CD4-positive, alpha-beta T cell treated with Interferon alpha-2 for 1 hour (primary cell): ENCODE results near the gene BCL7C.
A peak's percentile ranks its signal among the peaks of the same experiment; 100 is the strongest.
"Not testable (repeated sequence)": the region's sequence is repeated elsewhere in the genome, so short reads cannot be mapped to it uniquely, and the experiment has no call there.

Source experiments
- DNase-seq, 2 donors: peaks; one replicate each; pipeline ENCODE4 v3.0.0-alpha.2; 2020 to 2022

BCL7C gene

DNA sequence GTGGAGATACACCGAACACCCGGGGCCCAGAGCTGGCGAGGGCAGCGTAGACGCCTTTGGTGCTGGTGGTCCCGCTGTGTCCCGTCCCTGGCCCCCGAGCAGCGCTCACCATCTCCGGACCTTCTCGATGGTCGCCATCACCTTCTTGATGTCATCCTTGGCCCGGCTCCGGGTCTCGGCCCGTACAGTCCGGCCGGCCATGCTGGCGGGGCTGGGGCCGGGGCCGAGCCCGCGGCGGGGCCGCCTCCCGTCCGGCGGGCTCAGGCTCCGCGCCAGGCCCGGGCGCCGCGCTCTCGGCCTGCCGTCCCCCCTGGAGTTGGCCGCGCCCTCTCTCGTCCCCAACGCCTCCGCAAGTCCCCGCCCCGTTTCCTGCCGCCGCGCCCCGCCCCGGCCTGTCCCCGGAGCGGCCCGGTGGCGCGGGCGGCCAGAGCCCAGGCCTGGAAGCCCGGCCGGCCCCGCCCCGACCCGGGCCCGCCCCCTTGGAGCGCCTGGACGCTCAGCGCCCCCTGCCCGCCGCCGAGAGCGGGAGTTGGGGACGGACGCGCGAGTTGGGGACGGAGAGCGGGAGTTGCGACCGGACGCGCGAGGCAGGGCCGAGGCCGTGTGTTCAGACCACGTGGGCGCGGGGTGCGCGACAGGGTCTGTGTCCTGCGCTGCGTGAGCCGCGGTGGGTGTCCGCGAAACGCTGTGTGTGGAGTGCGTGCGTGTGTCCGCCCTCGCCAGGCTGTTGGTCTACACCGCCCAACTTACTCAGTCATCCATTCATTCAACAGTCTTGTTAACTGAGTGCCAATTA, at the start of gene BCL7C:
TSS of gene BCL7C (minus strand) at position 334 of the 796 bp plus-strand sequence. CDS start at position 201, 133 bp downstream.
- DNase-seq = peak; percentile 81 to 88

DNA sequence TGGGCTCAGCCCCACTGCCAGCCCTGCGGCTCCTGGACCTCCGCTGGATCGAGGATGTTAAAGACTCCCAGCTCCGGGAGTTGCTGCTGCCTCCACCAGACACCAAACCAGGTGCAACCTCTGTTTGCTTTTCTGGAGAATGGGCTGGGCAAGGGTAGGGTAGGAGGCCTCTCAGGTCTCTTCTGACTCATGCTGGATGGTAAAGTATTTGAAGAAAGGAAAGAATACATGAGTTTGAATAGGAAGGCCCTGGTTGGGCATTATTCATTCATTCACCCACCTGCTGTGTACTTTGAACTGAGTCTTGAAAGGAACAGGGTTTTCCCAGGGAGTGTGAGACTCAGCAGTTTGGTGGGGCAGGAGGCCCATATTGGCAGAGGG, 48.5 kb upstream of the BCL7C start:
- DNase-seq = no peak

DNA sequence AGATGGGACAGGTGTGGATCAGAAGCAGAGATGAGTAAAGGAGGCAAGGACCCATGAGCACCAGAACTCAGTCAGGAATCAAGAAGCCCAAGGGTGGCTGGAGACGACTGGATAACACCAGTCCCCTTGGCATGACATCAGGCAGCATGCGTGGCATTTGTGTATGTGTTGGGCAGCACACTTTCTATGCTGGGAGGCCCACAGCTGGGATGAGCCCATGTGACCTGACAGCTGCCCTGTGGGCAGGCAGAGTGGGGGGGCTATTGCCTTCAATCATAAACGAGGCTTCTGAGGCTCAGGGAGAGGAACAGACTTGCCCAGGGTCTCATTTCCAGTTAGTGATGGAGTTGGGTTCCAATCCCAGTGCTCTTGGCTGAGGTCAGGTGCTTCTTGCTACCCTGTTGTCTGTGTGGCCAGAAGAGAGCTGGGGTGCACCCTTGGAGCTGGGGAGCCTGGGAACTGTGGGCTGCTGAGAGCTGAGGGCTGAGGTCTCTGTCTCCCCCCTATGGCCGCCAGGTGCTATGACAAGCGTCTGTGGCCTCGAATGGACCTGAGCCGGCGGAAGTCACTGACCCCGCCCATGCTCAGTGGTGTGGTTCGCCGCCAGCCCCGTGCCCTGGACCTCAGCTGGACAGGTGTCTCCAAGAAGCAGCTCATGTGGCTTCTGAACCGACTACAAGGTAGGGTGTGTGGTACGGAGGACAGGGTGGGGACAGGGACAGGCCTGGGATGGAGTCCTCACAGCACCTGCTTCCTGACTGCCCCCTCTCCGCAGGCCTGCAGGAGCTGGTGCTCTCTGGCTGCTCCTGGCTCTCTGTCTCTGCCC, 47.9 kb upstream of the BCL7C start:
- peak; percentile 74 to 78 for DNase-seq

DNA sequence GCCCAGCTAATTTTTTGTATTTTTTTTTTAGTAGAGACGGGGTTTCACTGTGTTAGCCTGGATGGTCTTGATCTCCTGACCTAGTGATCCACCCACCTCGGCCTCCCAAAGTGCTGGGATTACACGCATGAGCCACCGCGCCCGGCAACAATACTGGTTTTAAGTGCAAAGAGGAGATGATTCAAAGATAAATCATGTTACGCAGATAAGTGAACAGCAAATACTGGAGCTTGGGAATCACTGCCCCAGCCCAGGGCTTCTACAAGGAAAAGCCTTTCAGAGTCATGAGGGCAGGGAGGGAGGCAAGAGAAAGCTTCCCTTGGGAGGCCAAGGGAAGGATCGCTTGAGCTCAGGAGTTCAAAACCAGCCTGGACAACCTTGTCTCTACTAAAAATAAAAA, 45.7 kb upstream of the BCL7C start:
- not testable (repeated sequence) for DNase-seq

DNA sequence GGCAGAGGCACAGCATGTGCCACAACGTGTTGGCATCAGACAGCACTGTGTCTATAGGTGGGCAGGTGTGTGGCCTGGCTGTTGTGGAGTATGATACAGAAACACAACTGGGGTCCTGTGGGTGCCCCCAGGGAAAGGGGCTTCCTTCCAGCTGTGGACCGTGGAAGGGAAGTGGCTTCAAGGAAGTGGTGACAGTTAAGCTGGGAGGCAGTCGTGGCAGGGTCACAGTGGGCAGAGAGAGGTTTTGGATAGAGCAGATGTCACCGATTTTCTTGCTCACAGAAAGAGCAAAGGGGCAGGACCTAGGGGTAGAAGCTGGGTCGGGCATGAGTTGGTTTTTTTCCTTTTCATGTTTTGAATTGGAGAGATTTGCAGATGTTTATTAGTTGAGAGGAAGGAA, 43.8 kb upstream of the BCL7C start:
- no peak for DNase-seq

DNA sequence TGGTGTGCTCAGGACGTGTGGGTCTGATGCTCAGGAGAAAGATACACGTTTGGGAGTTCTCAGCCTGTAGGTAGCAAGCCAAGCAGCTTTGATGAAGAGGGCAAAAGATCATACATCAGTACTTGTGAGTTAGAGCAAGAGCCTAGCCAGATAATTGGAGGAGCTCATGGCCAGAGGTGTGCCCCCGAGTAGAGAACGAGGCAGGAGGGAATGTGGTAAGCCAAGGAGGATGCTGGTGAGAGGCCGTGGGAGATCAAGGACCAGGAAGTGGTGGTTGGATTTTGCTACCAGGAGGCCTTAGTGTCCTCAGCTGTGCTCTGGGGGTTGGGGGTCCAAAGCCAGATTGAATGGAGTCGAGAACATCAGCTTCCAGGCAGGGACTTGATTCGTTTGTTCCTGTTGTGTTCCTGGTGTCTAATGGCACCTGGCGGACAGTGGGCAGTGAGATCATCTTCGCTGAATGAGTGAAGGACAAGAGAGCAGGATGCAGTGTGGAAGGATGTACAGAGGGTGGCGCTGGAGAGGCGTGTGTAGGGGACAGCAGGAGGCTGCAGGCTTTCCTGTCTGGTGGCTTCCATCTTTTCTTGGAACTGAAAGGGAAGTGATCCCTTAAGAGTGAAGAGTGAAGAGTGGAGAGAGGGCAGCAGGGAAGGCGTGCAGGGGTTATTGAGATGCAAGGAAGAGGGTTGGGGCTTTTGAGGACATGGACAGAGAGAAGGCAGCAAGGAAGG, 41.1 kb upstream of the BCL7C start:
- DNase-seq = peak in 1 of 2 donors; percentile 33

DNA sequence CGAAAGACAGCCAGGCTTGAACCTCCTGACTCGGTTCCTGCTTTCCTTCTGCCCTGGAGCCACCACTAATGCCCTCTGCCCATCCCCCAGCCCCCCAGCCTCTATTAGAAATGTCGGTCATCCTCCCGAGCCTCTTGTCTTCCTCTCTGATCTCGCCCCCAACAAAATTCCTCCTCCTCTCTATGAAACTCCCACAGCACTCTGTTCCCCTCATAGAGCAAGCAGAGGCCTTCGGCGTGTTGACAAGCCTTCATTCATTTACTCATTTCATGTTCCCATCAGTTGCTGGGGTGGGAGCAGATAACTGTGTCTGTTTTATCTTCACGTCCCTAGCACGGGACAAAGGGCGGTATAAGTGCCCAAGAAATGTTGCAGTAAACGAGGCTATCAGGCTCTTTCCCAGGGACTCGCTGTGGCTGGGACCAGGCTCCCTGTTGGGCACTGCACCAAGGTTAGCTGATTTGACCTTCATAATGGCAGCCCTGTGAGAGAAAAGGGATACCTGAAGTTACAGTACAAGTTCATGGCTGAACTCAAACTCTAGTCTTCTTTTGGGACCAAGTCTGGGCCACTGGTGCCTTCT, 37.3 kb upstream of the BCL7C start:
- no peak for DNase-seq

DNA sequence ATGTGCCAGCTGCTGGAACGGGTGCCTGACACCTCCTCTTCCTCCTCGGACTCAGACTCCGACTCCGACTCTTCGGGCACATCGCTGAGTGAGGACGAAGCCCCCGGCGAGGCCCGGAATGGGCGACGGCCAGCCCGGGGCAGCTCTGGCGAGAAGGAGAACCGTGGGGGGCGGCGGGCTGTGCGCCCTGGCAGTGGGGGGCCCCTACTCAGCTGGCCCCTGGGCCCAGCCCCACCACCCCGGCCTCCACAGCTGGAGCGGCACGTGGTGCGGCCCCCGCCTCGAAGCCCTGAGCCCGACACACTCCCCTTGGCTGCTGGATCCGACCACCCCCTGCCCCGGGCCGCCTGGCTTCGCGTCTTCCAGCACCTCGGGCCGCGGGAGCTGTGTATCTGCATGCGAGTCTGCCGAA, 36.3 kb upstream of the BCL7C start:
- DNase-seq = no peak

DNA sequence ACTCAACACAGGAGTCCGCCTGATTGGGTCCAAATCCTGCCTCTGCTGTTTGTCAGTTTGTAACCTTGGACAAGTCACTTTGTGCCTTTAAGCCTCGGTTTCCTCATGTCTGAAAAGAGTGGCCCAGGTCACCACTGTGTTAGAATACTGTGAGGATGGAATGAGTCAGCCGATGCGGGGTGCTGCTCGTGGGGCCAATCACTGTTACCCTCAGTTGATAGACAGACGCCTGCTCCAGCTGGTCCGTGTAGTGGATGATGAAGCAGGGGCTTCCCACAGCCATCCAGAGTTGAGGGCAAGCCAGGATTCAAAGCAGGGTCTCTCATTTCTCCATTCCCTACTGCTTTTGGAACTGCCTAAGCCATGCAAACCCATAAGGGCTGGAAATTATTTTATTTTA, 35.3 kb upstream of the BCL7C start:
- DNase-seq = no peak

DNA sequence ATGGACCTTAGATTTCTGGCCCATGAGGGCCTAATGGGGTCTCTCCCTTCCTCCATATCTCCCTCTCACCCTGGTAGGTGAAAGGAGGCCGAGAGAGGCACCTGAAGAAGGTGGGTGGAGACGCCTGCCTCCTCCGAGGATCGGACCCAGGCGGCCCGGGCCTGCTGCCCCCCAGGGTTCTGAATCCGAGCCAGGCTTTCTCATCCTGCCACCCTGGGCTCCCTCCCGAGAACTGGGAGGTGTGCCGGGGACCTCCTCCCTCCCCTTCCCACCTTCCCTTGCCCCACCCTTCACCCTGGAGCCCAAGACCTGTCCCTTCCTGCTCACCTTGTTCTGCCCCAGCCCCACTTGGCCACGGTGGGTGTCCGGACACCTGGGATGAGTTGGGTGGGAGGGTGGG, 34.5 kb upstream of the BCL7C start:
- no peak for DNase-seq

DNA sequence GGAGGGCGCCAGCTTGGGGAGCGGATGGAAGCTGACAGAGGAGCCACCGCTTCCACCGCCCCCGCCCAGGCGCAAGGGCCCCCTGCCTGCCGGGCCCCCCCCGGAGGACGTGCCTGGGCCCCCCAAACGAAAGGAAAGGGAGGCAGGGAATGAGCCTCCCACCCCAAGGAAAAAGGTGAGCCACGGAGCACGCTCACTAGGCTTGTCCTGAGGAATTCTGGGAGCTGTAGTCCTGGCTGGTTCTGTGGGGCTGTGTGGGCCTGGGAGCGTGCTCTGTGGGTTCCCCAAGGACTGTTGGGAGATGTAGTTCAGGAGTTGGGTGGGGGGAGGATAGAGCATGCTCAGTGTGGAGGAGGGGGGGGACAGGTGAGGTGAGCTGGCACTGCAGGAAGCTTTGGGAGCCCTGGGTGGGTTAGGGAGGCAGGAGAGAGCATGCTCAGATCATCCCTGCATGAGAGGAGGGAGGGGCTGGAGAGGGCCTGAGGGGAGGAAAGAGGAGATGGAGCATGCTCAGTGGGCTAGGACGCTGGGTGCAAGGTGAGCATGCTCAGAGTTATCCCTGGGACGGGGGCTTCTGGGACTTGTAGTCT, 34.0 kb upstream of the BCL7C start:
- peak; percentile 46 to 59 for DNase-seq

DNA sequence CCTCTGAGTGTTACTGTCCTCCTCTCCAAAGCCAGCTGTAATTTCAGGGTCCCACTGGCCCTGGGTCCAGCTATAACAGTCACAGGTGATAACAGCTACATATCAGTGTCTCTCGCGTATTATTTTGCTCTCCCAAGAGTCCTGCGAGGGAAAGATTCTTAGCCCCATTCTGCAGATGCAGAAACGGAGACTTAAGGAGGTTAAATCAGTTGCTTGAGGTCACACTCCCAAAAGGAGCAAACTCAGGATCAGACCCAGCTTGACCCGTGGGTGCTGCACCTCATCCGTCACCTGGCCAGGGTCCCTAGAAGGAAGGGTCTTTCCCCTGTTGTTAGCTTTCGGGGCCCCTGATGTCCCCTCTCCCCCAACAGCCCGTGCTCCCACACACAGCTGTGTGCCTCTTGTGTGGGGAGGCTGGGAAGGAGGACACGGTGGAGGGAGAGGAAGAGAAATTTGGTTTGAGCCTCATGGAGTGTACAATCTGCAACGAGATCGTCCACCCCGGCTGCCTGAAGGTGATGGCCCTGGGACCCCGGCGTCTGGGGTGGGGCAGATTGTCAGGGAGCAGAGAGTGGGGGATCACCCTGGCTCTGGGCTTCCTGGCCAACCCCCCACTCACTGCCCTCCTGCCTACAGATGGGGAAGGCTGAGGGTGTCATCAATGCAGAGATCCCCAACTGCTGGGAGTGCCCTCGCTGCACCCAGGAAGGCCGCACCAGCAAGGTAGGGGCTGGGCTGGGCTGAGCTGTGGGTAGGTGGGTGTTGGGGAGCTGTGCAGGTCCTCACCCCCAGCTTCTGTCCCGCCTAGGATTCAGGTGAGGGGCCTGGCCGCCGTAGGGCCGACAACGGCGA, 33.3 kb upstream of the BCL7C start:
- DNase-seq = no peak

DNA sequence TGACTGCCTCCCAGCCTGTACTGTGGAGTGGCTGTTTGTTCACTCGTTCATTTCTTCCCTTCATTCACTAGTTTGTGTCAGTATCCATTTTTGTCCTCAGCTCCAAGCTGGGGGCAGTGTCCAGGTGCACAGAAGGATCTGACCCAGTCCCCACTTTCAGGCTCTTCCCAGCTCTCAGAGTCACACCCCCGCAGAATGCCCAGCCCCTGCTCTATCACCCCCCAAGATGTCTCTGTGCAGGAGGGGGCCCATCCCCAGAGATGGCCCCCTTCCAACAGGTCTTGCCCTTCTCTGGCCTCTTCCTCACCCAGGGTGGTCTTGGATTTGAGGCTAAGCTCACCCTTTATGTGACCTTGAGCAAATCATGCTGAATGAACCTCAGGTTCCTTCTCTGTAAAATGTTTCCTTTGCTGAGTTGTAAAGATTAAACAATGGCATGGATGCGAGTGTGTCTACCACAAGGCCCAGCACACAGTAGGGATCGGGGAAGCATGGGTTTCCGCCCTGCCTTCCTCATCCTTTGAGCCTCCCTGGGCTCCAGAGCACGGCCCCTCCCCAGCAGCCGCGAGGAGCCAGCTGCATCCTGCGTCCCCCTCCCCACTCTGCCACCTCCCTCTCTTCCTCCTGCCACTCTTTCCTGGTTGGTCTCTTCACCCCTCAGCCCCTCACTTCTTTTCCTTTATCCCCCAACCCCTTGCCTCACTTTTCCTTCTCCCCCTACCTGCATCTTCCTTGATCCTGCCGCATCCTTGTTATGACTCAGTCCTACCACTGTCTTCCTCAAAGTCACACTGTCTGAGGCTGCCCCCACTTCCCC, 32.3 kb upstream of the BCL7C start:
- DNase-seq = no peak

DNA sequence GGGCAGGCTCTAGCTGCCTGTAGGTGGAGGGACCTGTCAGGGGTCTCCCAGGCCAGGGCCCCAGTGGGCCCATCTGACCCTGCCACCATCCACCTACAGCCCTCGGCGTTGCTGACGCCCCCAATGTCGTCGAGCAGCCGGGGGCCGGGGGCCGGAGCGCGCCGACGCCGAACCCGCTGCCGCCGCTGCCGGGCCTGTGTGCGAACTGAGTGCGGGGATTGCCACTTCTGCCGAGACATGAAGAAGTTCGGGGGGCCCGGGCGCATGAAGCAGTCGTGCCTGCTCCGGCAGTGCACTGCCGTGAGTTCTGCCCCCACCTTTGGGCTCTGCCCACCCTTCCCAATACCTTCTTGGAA, 31.7 kb upstream of the BCL7C start:
- no peak for DNase-seq

DNA sequence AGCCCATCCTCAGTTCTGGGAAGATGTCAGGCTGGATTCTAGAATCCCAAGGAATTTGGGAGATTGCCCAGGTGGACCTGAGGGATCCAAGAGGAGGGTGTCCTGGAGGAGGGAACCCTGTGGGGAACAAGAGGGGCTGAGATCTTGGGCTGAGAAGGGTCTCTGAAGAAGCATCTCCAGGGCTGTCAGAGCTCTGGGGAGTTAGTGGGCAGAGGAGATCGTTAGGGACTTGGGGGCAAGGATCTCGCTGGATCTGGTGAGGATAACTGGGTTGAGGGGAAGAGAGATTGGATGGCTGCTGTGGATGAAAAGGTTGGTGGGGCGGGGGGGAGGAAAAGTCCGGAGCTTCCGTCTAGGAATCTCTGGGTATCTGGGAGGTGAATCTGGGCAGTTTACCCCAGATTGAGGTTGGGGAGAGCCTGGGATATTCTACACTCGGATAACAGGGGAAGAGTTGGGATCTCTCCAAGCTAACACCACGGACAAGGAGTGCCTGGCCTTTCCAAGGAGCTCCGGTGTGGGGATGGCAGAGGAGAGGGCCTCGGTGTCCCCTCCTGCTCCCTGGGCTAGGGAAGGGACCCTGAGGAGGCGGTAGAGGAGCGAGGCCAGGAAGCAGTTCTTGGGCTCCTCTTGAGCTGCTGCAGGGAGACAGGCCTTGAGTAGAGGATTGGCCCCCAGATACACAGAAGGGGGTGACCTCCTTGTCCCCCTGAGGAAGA, 31.2 kb upstream of the BCL7C start:
- no peak for DNase-seq

DNA sequence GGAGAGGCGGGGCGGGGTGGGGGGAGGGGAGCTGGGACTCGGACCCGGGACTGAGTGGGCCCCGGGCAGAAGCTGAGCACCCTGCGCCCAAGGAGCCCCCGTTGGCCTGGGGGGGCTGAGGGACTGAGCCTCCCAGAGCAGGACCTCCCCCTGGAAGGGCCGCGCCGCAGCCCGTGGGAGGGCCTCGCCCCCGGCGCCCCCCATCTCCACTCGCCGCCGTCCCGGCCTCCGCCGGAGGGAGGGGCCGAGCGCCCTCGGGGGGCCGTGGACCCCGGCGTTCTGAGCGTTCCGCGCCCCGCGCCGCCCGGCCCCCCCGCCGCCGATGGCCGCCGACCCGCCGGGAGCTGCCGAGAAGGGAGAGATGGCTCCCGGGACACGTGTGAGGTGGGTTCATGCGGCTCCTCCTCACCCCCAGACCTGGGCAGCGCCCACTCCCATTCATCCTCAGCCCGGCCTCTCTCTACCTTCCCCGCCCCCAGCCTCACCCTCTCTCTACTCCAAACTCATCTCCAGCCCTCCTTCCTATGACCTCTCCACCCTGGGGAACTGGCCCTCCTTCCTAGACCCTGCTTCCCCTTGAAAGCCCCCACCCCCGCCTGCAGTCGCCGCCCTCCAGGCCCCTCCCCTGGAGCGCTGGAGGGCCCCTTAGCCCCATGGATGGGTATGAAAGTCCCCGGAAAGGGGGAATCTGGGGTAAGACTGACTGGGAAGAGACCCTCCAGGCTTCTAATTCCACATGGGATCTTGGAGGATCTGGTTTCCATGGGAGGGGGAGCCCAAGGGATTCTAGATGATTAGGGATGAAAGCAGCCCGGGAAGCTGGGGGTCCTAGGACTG, 30.4 kb upstream of the BCL7C start:
- DNase-seq = no peak

DNA sequence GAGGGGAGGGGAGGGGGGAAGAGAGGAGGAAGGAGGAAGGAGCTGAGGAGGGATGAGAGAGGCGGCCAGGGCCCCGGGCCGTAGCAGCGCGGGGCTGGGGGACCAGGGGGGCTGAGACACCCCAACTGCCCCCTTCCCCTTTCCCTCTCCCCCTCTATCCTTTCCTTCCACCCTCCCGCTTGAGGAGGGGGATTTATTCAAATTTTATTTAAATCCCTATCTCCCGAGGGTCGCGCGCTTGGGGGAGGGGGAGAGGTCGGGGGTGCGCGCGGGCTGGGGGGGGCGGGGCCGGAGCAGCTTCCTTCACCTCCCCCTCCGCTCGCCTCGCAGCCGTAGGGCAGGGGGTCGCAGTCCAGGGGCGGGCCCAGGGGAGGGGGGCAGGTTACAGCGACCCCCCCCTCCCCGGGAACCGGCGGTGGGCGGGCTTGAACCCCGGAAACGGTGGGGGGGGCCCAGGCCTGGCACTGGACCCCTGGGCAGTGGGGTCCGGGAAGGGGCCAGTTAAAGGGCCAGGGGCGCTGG, 29.7 kb upstream of the BCL7C start, which contains the start of gene FBXL19:
TSS of gene FBXL19 (plus strand) at position 19 of the 522 bp plus-strand sequence. CDS start 2,183 bp downstream, outside the sequence.
- no peak for DNase-seq

DNA sequence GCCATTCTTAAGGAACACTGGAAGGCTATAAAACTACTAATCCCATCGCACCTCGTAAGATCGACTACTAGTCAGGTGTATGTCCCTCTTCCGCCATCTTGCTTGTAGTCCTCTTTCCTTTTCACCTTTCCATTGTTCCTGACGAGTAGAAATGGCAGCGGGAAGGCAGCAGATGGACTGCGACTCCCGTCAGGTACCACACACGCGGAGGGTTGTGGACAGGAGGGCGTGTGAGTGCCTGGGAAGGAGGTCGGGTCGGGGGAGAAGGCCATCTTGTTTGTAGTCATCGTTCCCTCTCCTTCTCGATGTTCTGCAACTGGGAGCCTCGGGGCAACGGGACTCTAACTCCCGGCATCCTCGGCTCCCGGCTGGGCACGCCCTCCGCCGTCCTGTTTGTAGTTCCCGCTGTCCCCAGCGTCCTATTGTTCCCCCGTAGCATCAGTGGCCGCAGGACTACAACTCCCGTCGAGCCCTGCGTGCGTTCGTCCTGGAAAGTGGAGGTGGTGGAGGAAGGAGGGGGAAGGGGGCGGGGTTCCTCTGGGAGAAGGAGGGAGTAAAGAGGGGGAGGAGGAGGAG, 29.2 kb upstream of the BCL7C start:
- peak; percentile 97 to 98 for DNase-seq
